Measurements from ENCODE around the gene SMKR1. TPM values are rescaled to one million over a fixed set of nuclear protein-coding genes. Genes with fewer than 3 reads are reported as not detected.

The SMKR1 gene
- total RNA-seq, 1 experiment from 2014 or later = 7.4 TPM

- no peaks in the 10 kb centered on the region for H3K9me3 ChIP-seq (ENCODE audit: low read length)
- ChIA-PET CTCF (no interaction called here), POLR2A (ENCODE audit: unreplicated experiment) (no interaction called here)
- no peaks in the 10 kb centered on the region for H3F3A ChIP-seq (ENCODE audit: low read length, unreplicated experiment)
- no peak for DNase-seq
- H4K20me1 ChIP-seq (ENCODE audit: low read length) = no peaks in the 10 kb centered on the region
- no peaks in the 10 kb centered on the region for H3K27me3 ChIP-seq (ENCODE audit: low read length)
- TF ChIP-seq EZH2phosphoT487 (IDR thresholded peaks at IDR 0.05; ENCODE audit: borderline replicate concordance, low read length) (no peak), EZH2 (IDR thresholded peaks at IDR 0.05; ENCODE audit: low read length, unreplicated experiment) (no peak), CTCF (conservative IDR thresholded peaks at IDR 0.05; ENCODE audit: low read depth, low read length) (no peak)
- no peak for ATAC-seq
- H3K36me3 ChIP-seq (ENCODE audit: low read depth, low read length) = no peaks in the 10 kb centered on the region
- no TSS peak for BruUV-seq (replicated peaks)
- H2AFZ ChIP-seq (ENCODE audit: low read length) = no peak overlapping the region
- no peak overlapping the region for H3K4me3 ChIP-seq (ENCODE audit: low read length)
- H3K4me2 ChIP-seq (ENCODE audit: low read length) = no peak overlapping the region
- intact Hi-C loops (cut with micrococcal nuclease) = no loop called here
- no peak overlapping the region for H3K9ac ChIP-seq (ENCODE audit: low read length)
- peaks cover 7% of the 10 kb centered on the region for H3K4me1 ChIP-seq (ENCODE audit: insufficient read depth, low read length)
- H3K79me2 ChIP-seq (ENCODE audit: low read length) = no peaks in the 10 kb centered on the region
- no peak overlapping the region for H3K27ac ChIP-seq (ENCODE audit: low read length)
- no peaks in the 10 kb centered on the region for H3K9me2 ChIP-seq (replicated peaks; ENCODE audit: low read length)
Observed at GRCh38 chr7:129536323-129536722, 34.0 kb downstream of the SMKR1 start.

GRCh38 chr7:129538790-129539189 lies 36.5 kb downstream of the SMKR1 start:
- H3K4me3 ChIP-seq (ENCODE audit: low read length) = no peak overlapping the region
- H3K79me2 ChIP-seq (ENCODE audit: low read length) = no peaks in the 10 kb centered on the region
- POLR2A ChIA-PET (ENCODE audit: unreplicated experiment) = no interaction called here
- no peaks in the 10 kb centered on the region for H3K36me3 ChIP-seq (ENCODE audit: low read depth, low read length)
- TF ChIP-seq EZH2phosphoT487 (IDR thresholded peaks at IDR 0.05; ENCODE audit: borderline replicate concordance, low read length) (no peak), CTCF (conservative IDR thresholded peaks at IDR 0.05; ENCODE audit: low read depth, low read length) (no peak), EZH2 (IDR thresholded peaks at IDR 0.05; ENCODE audit: low read length, unreplicated experiment) (no peak)
- no peak overlapping the region for H2AFZ ChIP-seq (ENCODE audit: low read length)
- H3K9ac ChIP-seq (ENCODE audit: low read length) = no peak overlapping the region
- H3K27ac ChIP-seq (ENCODE audit: low read length) = no peak overlapping the region
- H4K20me1 ChIP-seq (ENCODE audit: low read length) = no peaks in the 10 kb centered on the region
- no TSS peak for BruUV-seq (replicated peaks)
- H3K4me1 ChIP-seq (ENCODE audit: insufficient read depth, low read length) = no peaks in the 10 kb centered on the region
- no peak overlapping the region for H3K4me2 ChIP-seq (ENCODE audit: low read length)
- CTCF ChIA-PET = no interaction called here
- H3K27me3 ChIP-seq (ENCODE audit: low read length) = no peaks in the 10 kb centered on the region
- no peaks in the 10 kb centered on the region for H3K9me2 ChIP-seq (replicated peaks; ENCODE audit: low read length)
- H3K9me3 ChIP-seq (ENCODE audit: low read length) = no peaks in the 10 kb centered on the region
- ATAC-seq (no peak), DNase-seq (no peak)
- H3F3A ChIP-seq (ENCODE audit: low read length, unreplicated experiment) = no peaks in the 10 kb centered on the region
- intact Hi-C loops (cut with micrococcal nuclease) = no loop called here

GRCh38 chr7:129540340-129540739 lies 38.0 kb downstream of the SMKR1 start:
- CTCF ChIA-PET = no interaction called here
- no TSS peak for BruUV-seq (replicated peaks)

More at GRCh38 chr7:129540340-129540739, 38.0 kb downstream of the SMKR1 start:
- H3K27me3 ChIP-seq (ENCODE audit: low read length) = no peaks in the 10 kb centered on the region
- DNase-seq (no peak), ATAC-seq (no peak)
- H2AFZ ChIP-seq (ENCODE audit: low read length) = no peak overlapping the region
- H3K9me2 ChIP-seq (replicated peaks; ENCODE audit: low read length) = no peaks in the 10 kb centered on the region
- no peaks in the 10 kb centered on the region for H3K9me3 ChIP-seq (ENCODE audit: low read length)
- H3K4me2 ChIP-seq (ENCODE audit: low read length) = no peak overlapping the region
- no peak overlapping the region for H3K4me3 ChIP-seq (ENCODE audit: low read length)
- POLR2A ChIA-PET (ENCODE audit: unreplicated experiment) = no interaction called here
- TF ChIP-seq EZH2 (IDR thresholded peaks at IDR 0.05; ENCODE audit: low read length, unreplicated experiment) (no peak), EZH2phosphoT487 (IDR thresholded peaks at IDR 0.05; ENCODE audit: borderline replicate concordance, low read length) (no peak)
- no peak overlapping the region for H3K9ac ChIP-seq (ENCODE audit: low read length)
- intact Hi-C loops (cut with micrococcal nuclease) = no loop called here
- H4K20me1 ChIP-seq (ENCODE audit: low read length) = no peaks in the 10 kb centered on the region
- H3K79me2 ChIP-seq (ENCODE audit: low read length) = no peaks in the 10 kb centered on the region
- no peak overlapping the region for H3K27ac ChIP-seq (ENCODE audit: low read length)
- no peaks in the 10 kb centered on the region for H3F3A ChIP-seq (ENCODE audit: low read length, unreplicated experiment)
- no peaks in the 10 kb centered on the region for H3K4me1 ChIP-seq (ENCODE audit: insufficient read depth, low read length)
- H3K36me3 ChIP-seq (ENCODE audit: low read depth, low read length) = no peaks in the 10 kb centered on the region
